NCI-H2196 treated with DMSO at 0.1 percent for 48 hours (cell line): ENCODE results near the gene ZNF503.

ENCODE experiments used
- DNase-seq: peaks from one replicate; lab custom pipeline; 2025; ENCODE audit not compliant: unreplicated experiment; lab: John Stamatoyannopoulos, UW

The ZNF503 gene, protein sequence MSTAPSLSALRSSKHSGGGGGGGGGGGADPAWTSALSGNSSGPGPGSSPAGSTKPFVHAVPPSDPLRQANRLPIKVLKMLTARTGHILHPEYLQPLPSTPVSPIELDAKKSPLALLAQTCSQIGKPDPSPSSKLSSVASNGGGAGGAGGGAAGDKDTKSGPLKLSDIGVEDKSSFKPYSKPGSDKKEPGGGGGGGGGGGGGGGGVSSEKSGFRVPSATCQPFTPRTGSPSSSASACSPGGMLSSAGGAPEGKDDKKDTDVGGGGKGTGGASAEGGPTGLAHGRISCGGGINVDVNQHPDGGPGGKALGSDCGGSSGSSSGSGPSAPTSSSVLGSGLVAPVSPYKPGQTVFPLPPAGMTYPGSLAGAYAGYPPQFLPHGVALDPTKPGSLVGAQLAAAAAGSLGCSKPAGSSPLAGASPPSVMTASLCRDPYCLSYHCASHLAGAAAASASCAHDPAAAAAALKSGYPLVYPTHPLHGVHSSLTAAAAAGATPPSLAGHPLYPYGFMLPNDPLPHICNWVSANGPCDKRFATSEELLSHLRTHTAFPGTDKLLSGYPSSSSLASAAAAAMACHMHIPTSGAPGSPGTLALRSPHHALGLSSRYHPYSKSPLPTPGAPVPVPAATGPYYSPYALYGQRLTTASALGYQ

DNA sequence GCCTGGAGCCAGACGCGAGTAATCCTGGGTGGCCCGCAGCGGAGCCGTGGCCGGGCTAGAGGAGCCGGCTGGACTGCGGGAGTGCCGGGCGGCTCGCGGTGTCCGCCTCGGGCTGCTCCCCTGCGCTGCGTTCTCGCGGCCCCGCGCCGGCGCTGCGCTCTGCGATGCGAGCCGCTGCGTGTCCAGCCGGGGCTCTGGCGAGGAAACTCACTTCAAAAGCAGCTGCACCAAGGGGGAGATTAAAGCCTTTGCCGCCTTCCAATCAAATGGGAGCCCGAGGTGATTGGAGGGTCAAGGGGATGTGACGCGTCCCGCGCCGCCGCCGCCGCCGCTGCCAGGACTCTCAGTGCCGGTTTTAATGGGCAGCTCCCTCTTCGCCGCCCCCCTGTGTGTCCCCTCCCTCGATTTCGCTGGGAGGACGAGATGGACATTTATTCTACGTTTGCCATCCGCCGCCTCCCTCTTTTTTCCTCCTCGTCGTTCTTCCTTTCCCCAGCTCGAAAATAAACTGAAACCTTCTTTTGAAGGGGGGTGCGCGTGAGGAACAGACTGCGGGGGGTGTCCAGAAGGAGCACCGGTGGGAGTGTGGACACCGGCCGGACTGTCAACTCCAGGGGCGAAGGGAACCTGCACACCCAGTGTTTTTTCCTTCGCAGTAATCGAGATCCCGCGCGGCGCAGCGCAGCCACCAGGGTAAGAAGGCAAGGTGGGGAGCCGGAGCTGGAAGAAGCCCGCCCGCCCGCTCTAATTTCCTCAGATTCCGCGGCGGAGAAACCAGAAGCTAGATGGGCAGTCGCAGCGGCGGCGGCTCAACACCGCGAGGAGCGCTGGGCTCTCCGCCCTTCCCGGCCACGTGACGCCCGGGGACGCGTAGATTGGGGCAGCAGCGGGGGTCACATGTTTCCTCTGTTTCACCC lies at the start of gene ZNF503:
ZNF503 (minus strand) TSS at position 196 of the 917 bp plus-strand sequence. CDS start 345 bp downstream, outside the sequence.
- DNase-seq: peak; percentile 97

DNA sequence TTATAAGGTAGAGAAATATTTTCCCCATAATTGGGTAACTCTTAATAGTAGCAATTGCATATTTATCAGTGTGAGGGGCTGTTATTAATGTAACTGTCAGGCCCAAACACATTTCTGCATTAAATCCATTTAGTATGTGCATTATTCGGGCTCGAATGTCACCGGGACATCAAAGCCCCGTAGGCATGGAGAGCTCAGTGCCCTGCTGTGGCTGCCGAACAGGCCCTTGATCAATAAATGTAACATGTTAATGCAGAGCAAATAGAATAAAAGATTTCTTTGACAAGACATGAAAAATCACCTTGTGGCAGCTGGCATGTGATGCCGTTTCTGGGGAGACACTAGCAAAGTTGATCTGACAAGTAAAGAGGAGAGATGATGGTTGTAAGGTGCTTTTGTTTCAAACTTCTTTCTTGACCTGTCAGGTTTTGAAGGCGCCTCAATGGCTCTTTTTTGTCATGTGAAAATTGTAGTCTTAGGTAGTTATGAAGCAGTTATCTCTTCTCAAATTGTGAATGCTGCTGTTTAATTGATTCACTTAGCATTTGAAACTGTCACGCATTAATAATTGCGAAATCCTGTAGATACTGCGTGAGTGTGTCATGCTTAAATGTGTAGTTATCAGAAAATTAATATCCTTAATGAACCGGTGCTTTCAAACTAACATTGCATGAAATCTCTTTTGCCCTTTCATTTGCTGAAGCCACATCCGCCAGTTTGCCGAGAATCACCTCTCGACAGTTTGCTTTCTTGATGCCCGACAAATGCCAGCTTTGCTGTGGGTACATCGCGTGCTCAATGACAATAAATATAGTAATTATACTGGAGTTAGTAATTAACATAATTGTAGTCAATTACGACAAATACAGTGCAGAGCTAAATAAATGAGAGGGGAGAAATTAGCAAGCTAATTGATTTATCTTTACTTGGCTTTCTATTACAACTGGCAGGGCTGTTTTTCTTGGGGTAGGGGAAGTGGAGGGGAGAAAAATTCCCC lies 49.4 kb upstream of the ZNF503 start:
- DNase-seq: no peak

DNA sequence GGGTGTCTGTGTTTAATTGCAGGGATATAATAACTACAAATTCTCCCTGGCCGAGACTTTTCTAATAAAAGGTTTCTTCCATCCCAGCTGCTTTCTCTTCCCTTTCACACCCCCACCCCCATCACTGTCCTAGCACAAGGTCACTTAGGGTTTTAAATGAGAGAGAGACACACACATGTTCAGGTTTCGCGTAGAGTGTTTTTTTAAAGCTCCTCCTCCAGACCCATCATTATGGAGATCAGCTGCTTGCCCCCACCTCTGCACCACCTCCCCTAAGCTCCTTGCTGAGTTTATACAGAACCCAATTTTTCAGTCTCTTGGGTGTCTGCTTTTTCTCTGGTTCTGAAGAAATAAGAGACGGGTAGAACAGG lies 48.5 kb upstream of the ZNF503 start:
- DNase-seq: no peak

DNA sequence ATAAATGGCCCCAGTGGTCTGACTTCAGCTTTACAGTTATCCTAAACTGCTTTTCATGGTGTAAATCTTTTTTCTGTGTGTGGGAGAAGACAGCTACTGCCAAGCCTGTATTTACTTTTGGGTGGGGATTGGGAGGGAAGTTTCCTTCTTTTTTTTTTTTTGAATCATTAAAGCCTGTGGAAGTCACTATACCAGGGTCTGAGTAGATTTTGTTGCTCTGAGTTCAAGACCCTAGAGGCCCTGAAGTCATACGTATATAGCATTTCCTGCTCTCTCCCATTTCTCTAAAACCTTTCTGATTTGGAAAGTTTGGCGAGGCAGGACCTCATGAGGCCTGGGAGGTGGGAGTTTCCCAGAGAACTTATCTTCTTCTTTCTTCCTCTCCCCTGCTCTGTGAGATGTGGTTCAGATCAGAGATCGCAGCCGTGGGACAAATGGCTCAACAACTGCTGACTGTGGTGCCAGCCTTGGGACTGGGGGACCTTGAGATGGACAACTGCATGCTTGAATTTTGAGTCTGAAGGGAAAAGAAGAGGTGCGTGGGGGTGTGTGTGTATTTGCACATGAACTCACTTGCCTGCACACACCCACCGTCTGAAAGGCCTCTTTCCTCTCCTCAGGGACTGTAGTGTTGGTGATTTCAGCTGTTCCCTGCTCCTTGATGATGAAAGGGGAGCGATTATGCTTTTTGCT lies 48.0 kb upstream of the ZNF503 start:
- no peak for DNase-seq

DNA sequence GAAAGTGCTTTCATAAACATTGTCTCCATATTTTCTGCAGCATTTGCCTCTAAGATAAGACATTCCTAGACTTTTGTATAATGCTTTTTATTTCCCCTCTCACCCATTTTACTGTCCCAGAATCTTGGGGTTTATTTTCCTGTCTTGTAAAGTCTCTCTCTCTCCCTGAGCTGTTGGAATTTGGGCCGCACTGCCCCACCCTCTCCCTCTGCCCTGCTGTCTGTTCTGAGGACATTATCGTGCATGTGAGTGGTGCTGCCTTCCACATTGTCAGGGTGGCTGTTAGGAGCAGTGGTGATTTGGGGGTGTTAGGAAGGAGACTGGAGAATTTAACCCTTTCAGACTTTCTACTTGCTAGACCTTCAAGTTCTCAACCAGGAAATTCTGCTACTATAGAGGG lies 46.6 kb upstream of the ZNF503 start:
- DNase-seq: no peak

DNA sequence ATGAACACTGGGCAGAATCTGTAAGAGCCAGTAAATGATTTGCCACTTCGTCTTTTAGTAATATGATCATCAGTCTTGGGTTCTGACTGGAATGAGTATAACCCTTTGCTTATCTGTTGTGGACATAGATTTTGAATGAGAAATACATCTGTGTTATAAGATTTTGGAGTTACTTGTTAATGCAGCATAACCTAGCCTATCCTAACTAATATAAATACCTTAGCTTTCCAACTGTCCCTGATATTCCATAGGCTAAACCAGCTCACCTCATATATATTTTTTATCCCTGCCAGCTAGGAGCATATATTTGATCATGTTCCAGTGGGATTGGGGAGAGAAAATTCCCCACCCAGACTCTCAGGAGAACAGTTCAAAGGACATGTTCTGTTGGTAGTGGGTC lies 44.9 kb upstream of the ZNF503 start:
- no peak for DNase-seq

DNA sequence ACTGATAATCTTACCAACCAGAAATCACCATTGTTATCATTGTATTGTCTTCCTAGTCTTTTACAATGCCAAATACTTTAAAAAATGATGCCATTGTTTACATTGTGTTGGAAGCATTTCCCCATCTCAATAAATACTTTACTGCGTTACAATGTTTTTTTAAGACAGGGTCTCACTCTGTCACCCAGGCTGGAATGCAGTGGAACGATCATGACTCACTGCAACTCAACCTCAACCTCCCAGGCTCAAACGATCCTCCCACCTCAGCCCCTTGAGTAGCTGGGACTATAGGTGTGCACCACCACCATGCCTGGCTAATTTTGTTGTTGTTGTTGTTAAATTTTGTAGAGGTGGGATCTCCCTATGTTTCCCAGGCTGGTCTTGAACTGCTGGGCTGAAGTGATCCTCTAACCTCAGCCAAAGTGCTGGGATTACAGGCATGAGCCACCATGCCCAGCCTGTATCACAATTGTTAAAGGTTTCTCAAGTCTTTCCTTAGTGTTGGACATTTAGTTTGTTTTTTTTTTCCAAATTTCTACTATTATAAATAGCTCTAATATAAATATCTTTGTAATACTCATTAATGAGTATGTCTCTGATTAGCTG lies 43.3 kb upstream of the ZNF503 start:
- DNase-seq: no peak

DNA sequence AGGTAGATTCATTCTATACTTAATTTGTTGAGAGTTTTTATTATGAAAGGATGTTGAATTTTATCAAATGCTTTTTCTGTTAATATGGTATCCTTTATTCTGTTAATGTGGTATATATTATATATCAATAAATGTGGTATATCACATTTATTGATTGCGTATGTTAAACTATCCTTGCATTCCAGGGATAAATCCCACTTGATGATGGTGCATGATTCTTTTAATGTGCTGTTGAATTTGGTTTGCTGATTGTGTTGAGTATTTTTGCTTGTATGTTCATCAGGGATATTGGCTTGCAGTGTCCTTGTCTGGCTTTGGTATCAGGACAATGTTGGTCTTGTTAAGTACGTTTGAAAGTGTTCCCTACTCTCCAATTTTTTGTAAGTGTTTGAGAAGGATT lies 41.8 kb upstream of the ZNF503 start:
- no peak for DNase-seq

DNA sequence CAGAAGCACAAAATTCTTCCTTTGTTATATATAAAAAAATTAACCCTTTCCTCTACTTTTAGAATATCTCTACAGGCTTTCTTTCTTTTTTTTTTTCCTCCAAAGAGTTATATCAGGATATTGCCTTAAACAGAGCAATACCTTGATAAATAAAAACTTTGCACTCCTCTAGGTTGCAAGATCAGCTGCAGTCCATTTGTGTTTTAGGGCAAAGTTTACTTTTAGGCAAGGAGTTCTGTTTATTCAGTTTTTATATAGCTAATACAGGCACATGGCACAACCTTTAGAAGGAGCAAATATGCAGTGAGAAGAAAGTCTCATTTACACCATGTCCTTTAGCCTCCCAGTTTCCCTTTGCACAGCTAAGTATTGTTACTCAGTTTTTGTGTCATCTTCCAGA lies 40.1 kb upstream of the ZNF503 start:
- no peak for DNase-seq

DNA sequence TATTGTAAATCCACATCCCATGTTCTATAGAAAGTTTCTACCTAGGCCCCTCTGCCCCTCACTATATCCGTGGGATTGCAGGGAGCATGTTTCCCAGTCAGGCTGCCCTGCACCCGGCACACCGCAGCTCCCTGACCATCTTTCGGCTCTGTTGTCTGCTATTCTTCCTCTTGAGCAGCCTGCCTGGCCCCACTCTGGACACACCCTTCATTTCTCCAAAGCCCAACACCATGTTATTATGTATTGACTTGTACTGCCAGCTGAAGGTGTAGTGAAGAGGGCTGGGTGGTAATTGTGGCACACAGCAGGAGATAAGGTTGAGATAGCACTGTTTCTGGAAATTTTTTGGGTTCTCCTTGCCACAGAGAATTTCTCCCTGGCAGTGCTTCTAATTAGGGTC lies 39.6 kb upstream of the ZNF503 start:
- DNase-seq: no peak

DNA sequence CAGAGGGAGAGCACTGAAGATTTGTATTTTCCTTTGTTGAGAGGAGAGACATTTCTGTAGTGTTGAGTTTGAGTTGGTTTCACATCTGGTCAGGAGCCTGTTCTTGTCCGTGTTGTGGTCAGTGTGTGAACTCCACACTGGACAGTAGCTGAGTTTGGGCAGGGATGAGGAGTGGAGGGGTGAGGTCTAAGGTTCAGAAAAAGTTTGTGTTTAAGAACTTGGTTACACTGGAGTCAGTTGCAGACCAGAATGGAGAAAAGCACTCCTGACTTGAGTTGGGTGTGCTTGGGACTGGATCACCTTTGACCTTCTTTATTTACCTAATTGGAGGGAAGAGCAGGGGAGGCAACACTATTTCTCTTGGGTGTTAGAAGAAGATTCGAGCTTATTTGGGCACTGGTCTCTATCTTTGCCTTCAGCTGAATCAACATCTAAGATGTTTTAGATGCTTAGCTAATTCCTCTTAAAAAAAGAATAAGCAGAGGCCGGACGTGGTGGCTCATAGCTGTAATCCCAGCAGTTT lies 38.8 kb upstream of the ZNF503 start:
- DNase-seq: no peak

DNA sequence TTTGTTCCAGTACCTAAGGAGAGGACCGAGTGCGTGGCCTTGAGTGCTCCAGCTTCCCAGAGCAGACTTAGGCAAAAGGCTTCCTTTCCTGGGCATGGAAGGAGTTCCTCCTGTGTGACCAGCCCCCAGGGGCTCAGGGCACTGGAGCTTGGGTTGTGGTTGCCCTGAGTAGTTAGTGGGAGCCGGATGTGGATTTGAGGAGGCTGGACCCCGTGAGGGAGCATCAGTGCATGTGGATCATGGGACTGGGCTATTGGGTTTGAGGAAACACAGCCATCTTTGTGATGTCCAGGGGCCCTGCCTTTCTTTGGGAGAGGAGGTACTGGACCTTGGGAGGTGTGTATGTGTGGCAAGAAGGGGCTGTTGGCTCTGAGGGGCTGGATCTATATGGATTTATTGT lies 38.2 kb upstream of the ZNF503 start:
- DNase-seq: no peak

DNA sequence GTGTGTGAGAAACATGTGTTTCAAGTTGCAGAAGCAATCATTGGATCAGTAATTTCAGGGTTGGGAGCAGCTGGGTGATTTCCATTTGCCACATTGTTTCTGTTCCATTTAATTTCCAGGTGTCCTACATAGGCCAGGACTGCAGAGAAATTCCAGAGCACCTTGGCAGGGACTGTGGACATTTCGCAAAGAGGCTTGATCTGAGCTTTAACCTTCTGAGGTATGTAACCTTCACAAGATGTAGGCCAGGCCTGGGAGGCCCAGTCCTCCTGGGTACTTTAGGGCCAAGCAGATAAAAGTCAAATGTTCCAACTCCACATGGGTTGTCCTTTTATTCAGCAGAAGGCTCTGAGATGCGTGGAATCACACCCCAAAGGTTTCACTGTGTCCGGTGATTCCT lies 36.7 kb upstream of the ZNF503 start:
- no peak for DNase-seq

DNA sequence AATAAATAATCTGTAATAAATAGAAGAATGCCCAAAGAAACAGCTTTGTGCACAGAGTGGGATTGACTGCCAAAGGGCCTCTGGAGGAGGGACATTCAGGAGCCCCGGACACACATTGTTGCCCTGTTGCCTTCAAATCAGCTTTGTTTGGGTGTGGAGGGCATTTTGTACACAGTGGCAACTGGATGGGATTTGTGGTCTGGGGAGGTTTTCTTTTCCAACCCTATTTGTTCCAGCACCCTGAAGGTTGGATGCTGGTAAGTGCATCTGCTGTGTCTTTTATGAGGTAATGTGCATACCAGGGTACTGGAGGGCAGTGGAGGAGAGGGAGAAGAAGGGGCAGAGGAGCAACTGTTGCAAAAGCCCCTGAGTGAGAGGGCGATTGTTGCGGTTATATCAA lies 36.1 kb upstream of the ZNF503 start:
- DNase-seq: no peak

DNA sequence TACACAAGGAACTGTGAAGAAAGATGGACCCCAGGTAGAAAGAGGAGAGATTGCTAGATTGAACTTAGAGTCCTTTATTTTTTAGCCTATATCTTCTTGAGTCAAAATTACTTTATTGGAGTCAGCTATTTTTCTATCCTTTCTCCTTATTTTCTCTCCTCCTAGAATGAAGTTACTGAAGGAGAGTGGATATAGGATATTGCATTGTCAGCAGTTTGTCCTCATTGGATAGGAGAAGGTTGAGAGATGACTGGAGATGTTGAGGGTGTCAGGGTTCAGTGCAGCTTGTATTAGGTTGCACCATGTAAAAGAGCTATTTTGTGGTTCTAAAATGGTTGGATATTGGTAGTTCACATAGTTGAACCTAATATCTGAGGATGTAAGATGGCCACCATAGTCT lies 35.3 kb upstream of the ZNF503 start:
- DNase-seq: no peak

DNA sequence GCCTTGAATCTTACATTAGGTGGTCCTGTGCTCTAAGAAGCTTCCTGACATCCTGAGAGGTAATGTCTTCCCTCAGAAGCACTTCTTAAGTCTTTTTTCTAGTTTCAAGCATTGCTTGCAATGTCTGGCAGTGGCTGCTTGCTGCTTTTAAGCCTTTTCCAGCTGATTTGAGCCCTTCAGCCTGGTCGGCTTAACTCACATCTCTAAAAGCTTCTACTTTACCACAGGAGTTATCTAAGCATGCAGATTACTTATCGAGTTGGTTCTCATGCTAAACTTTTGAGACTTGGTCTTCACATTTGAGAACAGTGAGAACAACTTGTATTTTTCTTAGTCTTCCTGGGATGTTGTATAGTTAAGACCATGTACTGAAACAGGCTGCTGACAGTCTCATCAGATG lies 33.7 kb upstream of the ZNF503 start:
- DNase-seq: no peak

DNA sequence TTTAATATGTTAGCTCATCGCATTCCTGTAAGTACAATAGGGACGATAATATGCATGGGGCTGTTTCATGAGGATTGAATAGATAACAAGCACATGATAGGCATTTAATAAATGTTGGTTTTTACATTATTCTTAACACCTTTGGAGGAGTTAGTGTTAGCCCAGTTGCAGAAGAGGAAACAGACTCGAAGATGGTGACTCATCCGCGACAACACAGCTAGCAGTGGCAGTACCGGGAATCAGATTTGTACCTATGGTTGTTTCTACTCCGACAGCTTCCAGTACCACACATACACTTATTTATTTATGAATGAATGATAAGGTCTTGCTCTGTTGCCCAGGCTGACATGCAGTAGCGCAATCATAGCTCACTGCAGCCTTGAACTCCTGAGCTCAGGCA lies 32.7 kb upstream of the ZNF503 start:
- DNase-seq: no peak

DNA sequence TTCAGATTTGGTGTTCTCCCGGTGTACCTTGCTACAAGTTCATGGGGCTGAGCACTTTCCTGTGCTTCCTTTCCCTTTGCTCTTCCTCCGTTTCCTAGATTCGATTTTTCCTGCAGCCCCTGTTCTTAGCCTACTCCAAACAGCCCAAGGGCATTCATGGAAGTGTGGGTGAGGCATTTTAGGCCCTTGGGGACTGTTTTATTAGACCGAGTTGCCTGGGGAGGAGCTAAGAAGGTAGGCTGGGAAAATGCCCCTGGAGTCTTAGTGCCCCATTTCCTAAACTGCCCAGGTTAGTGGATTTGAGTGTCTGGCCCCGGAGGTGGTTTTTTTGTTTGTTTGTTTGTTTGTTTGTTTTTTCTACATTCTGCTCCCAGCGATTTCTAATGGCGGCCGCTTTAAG lies 31.7 kb upstream of the ZNF503 start:
- no peak for DNase-seq

DNA sequence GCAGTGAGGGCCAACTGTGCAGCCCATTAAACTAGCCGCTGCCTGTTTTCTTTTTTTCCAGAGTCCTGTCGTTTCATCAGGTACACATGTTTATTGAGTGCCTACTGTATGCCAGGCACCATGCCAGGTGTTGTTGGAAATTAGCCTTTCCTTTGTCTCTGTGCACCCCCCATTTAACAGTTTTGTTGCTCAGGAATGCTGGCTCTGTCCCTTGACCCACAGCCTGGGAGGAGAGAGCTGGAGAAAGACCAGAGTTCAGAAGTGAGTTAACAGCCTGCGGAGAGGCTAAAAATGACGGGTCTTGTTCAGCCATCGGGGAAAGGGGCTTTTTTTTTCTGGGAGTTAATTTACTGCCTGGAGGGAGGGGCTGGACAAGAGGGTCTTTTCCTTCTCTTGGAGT lies 31.2 kb upstream of the ZNF503 start:
- no peak for DNase-seq
